Astrocyte of the cerebellum (primary cell): ENCODE results near the gene CTNND2.

Source experiments
- DNase-seq: peaks from one replicate; pipeline ENCODE4 v3.0.0-alpha.2; 2011; ENCODE audit warnings: low read depth
- H3K4me3 ChIP-seq: 2 replicates; pipeline ENCODE4 v1.5.1; 2011; ENCODE audit warnings: mild to moderate bottlenecking, low read depth, low read length, moderate library complexity
- CTCF ChIP-seq: IDR thresholded peaks from 2 replicates; pipeline ENCODE4 v1.5.1; 2012; ENCODE audit warnings: low read length, low read depth, moderate library complexity, mild to moderate bottlenecking; ENCODE audit errors: missing control alignments
- in situ Hi-C: cut with HindIII; loops from 2 replicates; pipeline ENCODE4 v1.10.0; 2017; ENCODE audit warnings: low sequenced_read_pairs

The CTNND2 gene

GRCh38 chr5:11502783-11503182 is 401.5 kb downstream of the CTNND2 start:
- no peak overlapping the region for H3K4me3 ChIP-seq
- no peak for DNase-seq
- no peak for TF ChIP-seq CTCF
- in situ Hi-C loops: loop anchor here (5.0 kb wide), 1 partner anchor 80 kb away; no protein-coding TSS in a partner anchor

- H3K4me3 ChIP-seq: no peak overlapping the region
- no peak for TF ChIP-seq CTCF
- in situ Hi-C loops: no loop called here
- no peak for DNase-seq
These were observed 406.6 kb downstream of the CTNND2 start for GRCh38 chr5:11497651-11498050.

- in situ Hi-C loops: no loop called here
These were observed 408.0 kb downstream of the CTNND2 start for GRCh38 chr5:11496137-11496719.

GRCh38 chr5:11494340-11494739 is 409.9 kb downstream of the CTNND2 start:
- in situ Hi-C loops: no loop called here
- no peak for DNase-seq
- no peak overlapping the region for H3K4me3 ChIP-seq
- peak; percentile 55 for TF ChIP-seq CTCF

More at GRCh38 chr5:11496137-11496719, 408.0 kb downstream of the CTNND2 start:
- TF ChIP-seq CTCF: no peak
- H3K4me3 ChIP-seq: no peak overlapping the region
- DNase-seq: no peak

GRCh38 chr5:11491404-11492075 is 412.7 kb downstream of the CTNND2 start:
- no peak for TF ChIP-seq CTCF
- no peak for DNase-seq
- in situ Hi-C loops: no loop called here

GRCh38 chr5:11483630-11484029 is 420.6 kb downstream of the CTNND2 start:
- H3K4me3 ChIP-seq: no peak overlapping the region
- TF ChIP-seq CTCF: no peak
- DNase-seq: no peak
- in situ Hi-C loops: no loop called here

More at GRCh38 chr5:11491404-11492075, 412.7 kb downstream of the CTNND2 start:
- H3K4me3 ChIP-seq: no peak overlapping the region
